ENCODE measurements around the gene PRKCD.

Gene PRKCD

DNA sequence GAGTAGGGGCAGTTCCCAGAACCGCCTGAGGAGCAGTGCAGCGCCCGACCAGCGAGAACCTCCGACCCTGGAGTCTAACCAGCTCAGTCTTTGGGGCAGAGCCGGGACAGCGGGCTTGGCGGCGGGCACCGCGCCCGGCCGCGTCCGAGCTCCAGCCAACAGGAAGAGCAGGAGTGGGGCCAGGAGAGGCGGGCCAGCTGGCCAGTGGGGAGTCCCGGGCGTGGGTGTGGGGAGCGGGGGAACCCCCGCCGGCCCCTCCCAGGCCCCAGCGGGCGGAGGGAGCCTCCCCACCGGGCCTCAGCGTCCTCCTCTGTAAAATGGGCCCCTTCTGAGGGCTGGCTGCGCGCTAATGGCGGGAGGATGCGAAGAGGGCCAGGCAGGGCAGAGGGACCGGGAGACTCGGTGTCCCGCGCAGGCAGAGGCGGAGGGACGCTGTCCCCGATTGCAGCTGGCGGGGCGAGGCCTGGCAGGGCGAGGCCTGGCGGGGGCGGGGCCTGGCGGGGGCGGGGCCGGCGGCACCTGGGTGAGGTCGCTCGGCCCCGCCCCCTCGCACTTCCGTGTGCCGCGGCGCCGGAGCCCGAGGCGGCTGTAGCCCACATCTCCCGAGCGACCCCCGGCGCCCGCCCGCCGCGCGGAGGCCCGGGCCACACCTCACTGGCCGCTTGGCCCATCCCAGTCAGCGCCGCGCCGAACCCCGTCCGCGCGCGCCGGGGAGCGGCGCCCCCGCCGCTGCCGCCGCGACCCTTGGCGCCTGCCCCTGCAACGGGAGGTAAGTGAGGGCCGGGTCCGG, at the start of gene PRKCD:
PRKCD (plus strand) TSS at position 550 of the 790 bp plus-strand sequence. CDS start 17,214 bp downstream, outside the sequence.
- peak; percentile 45 to 69 for DNase-seq (ENCODE audit: low read depth in 2 of 2, low spot score in 1 of 2)

DNA sequence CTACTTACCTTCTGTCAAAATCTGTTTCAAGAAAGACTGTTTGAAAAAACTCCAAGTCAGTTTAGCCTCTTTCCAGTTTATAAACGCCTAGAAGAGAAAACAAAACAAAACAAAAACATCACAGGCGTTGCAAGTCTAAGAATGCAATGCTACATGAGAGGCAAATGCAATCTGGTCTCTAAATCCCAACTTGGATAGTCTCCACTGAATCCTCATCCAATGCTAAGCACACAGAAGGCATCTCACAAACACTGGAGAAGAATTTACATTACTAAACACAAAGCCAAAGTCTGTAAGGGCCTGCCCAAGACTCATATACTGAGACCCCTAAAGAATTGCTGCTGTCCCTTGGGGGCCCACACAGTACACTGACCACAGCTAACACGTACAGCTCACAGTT, 49.2 kb upstream of the PRKCD start:
- DNase-seq (ENCODE audit: low read depth in 2 of 2, low spot score in 1 of 2): no peak

DNA sequence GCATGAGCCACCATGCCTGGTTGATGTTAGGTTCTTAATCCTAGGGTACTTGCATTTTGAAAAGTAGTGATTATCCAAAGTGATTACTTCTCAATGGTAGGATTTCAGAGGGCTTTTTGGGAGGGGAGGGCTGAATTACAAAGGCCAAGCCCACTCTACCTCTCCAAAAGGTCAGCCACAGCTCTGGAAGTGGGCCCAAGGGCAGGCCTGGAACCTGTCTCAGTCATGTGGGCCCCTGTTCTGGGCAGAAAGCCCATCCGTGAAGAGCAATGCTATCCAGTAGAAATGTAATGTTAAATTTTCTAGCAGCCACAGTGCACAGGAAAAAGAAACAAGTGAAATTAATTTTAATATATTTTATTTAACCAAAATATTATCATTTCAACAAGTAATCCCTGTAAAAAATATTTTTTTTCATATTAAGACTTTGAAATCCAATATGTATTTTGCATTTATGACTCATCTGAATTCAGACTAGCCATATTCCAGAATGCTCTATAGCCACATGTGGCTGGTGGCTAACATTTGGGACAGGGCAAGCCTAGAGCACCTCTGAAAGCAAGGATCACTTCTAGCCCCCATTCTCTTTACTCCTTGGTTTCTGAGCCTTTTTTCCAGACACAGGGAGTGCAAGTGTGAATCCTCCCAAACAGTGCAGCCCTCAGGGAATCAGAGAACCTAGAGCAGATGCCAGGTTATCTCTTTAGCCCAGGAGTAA, 47.6 kb upstream of the PRKCD start:
- DNase-seq (ENCODE audit: low read depth in 2 of 2, low spot score in 1 of 2): no peak

DNA sequence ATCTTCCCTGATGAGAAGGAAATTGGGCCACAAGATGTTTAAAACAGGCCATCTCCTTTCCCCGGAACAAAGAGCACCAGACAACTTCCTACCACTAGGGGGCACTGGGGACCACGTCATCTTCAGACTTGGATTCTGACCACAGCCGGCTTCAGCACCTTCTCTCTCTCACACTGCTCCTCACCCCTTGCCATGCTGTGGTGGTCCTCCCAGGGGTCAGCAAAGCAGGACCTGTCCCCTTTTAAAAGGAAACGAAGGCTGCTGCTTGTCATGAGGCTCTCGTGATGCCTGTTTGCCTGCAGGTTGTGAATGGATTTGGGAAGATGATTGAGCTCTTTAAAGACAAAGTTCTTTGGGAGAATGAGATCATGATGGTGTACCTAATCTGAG, 47.0 kb upstream of the PRKCD start:
- DNase-seq (ENCODE audit: low read depth in 2 of 2, low spot score in 1 of 2): peak; percentile 62 to 68

DNA sequence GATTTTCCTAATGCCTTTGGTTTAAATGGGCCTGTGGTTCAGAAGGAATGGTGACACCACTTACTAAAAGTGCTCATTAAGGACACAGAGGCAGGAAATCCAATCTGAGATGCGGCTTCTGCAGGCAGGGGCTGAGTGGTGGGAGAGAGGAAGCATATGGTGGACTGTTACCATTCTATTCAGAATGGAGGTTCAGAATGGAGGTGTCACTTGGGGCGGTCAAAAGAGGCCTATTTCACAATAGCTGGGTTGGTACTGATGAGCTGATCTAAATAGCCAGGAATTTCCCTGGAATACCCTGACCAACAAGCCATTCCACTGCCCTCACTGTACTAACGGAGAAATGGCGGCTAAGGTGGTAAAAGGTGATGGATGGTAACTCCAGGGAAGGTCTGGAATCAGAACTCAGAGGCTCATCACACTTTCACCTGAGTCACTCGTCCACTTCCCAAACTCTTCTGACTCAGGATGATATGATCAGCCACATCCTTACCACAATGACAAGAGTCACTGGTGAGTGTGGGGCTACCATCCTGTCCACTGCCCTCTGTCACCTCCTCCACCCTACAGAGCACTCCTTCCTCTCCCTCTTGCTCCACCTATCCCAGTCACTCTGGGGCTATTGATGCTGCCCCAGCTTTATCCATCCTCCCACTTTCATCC, 46.5 kb upstream of the PRKCD start:
- no peak for DNase-seq (ENCODE audit: low read depth in 2 of 2, low spot score in 1 of 2)

DNA sequence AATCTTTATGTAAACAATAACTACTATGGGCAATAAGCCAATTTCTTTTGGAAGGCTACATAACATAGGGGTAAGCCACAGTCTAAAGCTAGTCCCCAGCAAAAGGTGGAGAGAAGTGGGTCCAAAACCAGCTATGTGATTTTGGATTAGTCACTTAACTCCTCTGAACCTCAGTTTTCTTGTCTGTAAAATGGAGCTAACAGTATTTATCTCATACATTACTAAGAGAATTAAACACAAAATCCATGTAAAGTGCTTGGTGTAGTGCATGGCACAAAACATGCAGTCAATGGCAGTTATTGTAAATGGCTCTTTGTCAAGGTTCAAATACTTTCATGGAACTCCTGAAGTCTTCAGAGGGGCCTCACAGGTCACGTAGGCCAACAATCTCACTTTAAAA, 44.1 kb upstream of the PRKCD start:
- no peak for DNase-seq (ENCODE audit: low read depth in 2 of 2, low spot score in 1 of 2)

DNA sequence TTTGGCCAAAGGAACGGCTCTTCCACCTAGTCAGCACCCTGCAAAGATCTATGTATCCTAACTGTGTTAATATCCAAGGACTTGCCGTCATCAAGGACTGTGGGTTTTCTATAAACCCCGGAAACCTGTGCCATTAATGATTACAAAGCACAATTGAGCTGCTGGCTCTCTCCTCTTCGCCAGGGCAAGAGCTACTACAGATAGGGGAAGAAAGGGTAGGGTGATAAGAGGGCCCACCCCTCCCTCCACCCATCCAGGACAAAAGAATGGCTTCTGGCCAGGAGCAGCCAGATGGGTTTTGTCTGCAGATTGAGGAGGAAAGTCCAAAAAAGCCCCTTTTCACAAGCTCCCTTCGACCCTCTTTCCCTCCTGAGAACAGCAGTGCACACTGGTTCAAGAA, 40.7 kb upstream of the PRKCD start:
- DNase-seq (ENCODE audit: low read depth in 2 of 2, low spot score in 1 of 2): no peak

DNA sequence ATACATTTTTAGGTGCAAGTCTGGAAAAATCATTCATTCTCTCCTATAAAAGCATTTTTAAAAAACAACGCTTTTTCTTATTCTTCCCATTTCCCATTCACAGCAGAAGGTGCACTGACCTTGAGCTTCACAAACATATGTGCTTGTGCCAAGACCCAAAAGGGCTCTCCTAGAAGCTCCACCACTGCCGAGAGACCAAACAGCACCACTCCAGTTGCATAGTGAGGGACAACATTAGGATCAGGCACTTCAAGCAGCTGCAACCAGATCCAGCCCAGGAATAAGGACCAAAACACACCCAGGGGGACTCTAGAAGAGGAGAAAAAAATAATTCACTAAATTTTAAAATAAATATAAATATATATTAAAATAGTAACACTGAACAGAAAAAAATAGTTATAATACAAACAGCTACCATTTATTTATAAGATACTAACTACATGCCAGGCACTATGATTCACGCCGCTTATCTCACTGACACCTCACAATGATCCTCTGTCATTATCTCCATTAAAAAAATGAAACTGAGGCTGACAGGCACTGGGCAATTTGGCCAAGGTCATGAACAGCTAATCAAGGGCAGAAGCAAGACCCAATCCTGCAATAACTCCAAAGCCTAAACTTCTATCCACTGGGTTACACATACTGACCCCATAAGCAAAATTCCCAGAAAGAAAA, 38.6 kb upstream of the PRKCD start:
- DNase-seq (ENCODE audit: low read depth in 2 of 2, low spot score in 1 of 2): no peak

DNA sequence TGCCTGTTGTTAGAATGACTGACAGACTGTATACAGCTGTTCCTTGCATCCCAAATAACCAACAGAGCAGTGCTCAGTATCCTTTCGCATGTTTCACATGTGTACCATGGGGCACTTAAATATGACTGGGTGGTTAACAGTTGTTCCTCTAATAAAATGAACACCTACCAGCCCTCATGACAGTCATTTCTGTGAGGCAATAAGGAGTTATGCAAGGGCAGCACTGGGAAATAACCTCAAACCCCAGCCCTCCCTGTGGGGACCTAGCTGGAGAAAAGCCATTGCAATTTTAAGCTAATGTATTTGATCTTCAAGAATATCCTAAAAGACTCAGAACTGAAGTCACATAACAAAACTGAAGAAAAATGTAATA, 38.1 kb upstream of the PRKCD start:
- DNase-seq (ENCODE audit: low read depth in 2 of 2, low spot score in 1 of 2): no peak

DNA sequence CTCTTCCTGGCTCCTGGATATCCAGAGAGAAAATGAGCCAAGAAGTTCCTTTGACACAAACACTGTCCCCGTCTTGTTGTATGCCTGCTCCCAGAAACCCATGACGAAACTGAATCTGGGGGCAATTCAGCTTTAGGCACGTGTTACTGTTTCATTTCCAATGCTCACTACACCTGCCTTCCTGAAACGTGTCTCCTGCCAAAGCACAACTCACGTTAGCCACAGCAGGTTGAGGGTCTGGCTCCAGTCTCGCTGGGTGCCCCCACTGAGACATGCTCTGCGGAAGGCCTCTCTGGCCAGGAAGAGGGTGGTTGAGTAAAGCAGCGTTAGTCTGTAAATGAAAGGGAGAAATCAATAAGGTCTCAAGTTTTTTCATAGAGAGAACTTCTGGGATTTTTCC, 37.5 kb upstream of the PRKCD start:
- no peak for DNase-seq (ENCODE audit: low read depth in 2 of 2, low spot score in 1 of 2)

DNA sequence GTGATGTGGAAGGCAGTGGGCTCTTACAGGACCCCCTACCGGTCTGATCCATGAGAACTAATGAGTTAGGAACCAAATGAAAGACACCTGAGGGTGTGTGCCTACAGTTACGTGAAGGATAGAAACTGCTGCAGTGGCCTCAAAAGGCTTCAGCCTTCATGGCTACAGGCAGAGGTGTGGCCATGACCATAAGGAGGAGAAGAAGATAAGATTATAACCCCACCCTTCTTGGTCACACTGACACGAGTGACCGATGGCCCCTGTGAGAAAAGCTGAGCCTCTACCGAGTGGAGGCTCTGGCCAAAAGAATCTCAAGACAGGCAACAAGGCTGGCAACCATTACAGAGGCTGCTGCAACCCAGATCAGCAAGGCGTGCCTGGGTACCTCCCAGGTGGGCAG, 37.1 kb upstream of the PRKCD start:
- no peak for DNase-seq (ENCODE audit: low read depth in 2 of 2, low spot score in 1 of 2)

DNA sequence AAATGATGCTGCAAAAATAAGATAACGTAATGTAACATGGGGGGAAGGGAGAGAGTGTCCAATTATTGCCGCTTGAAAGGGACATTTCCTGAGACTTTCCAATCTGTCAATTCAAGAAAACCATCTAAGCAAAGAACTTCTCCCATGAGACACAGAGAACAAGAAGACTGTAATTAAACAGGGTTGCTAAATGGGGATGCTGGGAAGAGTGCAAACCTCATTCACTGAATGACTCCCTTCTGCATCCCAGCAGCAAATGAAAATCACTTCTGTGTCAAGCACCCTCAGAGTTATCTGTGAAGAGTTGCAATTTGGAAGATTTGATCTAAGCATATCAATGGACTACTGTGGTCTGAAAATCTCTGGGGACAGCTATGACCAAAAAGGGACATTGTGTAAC, 34.4 kb upstream of the PRKCD start:
- no peak for DNase-seq (ENCODE audit: low read depth in 2 of 2, low spot score in 1 of 2)

DNA sequence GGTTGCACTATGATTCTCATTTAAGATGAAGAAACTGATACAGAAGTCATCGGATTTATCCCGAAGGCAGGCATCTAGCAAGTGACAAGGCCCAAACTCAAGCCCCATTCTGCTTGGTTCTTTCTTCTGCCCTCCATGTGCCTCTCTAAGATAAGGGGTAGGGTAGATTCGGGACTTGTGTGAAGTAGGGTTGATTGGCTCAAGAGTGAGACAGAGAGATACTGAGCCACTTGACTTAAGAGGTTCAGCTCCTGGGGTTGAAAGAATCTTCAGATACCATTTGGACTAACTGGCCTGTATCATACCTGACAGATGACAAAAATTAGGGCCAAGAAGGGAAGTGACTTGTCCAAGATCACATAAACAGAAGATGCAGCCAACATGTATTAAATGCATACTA, 31.7 kb upstream of the PRKCD start:
- DNase-seq (ENCODE audit: low read depth in 2 of 2, low spot score in 1 of 2): no peak

DNA sequence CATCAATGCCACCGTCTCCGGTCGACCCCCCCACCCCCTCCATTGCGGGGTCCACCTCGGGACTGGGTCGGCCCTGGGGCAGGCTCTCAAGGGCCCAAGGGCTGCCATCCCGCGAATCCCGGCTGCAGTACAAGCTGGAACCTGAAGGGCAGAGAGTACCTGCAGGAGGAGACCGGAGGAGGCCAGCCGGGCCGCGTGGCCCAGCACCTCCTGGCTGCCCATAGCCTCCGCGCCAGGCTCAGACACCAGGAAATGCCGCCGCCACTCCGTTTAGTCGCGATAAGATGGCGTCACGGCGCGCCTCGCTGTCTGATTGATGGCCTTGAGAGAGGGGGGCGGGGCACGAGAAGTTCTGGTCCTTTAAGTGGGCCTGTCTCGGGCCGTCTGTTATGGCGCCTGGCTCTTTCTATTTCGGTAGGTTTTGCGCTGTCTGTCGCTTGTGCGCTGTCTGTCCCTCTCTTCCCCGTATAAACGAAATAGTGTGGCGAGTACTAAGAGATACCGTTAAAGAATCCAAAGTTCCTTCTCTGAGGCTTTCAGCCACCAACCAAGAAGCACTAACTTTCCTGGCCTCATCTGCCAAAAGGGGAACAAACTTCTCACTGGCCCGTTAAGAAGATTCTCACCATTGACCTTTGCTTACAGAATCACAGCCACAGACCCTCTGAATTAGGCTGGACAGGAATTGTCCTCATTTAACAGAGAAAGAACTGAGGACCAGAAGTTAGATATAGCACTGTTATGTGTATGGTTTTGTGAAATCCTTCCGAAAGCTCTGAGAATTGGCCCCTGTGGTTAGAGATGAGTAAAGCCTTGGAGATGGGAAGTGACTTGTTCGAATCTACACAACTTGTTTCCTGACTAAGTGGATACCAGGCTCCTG, 30.6 kb upstream of the PRKCD start, which contains the start of gene RFT1:
RFT1 (minus strand) TSS at position 257 of the 883 bp plus-strand sequence; CDS start at position 222, 35 bp downstream.
- DNase-seq (ENCODE audit: low read depth in 2 of 2, low spot score in 1 of 2): peak; percentile 94 to 97

DNA sequence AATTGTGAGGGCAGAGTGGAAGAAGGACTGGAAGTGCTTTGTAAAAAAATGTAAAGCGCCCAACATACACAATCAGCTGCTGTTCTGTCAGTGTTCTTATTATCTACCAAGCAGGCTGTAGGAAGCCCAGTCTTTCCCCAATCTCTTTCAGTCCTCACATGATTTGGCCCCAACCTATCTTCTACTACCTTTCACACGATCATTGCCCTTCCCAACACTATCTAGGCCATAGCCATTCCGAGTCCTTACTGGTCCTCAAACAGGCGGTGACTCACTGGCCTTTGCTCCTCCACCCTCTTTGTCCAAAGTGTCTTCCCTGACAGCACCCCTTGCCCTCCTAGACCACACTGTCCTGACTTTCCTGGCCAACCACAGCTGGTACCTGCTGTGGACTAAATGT, 29.9 kb upstream of the PRKCD start:
- no peak for DNase-seq (ENCODE audit: low read depth in 2 of 2, low spot score in 1 of 2)

DNA sequence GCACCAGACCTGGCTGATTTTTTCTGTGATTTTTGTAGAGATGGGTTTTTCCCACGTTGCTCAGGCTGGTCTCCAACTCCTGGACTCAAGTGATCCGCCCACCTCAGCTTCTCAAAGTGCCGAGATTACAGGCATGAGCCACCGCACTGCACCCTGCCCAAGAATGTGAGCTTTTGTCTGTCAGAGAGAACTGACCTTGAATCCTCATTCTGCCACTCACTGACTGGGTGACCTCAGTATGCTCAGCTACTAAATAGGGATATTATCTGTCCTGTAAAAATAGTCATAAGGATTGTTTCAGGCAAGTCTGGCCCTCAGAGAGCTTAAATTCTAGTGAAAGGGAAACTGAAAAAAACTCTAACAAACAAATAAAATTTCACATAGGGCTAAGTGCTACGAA, 28.7 kb upstream of the PRKCD start:
- no peak for DNase-seq (ENCODE audit: low read depth in 2 of 2, low spot score in 1 of 2)

DNA sequence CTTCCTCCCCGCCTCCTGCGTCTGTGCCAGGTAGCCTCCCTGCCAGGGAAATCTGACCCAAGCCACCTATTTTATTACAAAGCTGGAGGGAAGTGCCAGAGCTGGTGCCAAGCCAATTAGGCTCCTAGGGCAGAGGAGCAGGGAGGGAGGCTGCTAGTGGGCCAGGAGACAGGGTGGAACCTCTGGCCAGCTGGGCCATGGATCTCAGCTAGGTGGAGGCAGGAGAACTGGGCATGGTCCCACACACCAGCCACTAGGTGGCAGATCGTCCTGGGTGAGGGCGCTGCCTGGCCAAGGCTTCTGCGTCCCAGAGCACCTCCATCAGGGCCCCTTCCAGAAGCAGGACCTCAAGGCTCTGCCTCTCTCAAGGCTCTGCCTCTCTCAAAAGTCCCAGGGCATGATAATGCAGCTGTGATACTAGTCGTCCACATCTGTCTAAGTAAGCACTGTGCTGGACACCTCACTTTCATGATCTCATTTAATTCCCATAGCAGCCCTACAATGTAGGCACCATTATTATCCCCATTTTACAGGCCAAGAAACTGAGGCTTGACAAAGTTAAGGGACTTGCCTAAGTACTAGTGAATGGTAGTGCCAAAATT, 26.3 kb upstream of the PRKCD start:
- DNase-seq (ENCODE audit: low read depth in 2 of 2, low spot score in 1 of 2): peak; percentile 13 to 34

DNA sequence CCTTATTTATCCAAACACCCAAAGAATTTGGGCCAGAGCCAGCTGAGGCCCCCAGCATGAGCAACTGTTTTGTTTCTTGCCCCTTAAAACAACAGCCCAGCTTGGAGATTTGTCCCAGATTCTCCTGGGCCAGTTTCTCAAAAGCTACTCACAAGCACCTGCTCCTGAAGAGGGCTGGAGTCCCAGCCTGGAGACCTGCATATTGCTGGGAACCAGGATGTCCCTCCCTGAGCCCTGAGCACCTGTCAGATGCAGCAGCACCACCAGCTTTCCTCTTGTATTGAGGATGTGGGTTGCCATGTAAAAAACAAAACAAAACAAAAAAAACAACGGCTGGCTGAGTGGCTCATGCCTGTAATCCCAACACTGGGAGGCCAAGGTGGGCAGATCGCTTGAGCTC, 23.8 kb upstream of the PRKCD start:
- DNase-seq (ENCODE audit: low read depth in 2 of 2, low spot score in 1 of 2): no peak

DNA sequence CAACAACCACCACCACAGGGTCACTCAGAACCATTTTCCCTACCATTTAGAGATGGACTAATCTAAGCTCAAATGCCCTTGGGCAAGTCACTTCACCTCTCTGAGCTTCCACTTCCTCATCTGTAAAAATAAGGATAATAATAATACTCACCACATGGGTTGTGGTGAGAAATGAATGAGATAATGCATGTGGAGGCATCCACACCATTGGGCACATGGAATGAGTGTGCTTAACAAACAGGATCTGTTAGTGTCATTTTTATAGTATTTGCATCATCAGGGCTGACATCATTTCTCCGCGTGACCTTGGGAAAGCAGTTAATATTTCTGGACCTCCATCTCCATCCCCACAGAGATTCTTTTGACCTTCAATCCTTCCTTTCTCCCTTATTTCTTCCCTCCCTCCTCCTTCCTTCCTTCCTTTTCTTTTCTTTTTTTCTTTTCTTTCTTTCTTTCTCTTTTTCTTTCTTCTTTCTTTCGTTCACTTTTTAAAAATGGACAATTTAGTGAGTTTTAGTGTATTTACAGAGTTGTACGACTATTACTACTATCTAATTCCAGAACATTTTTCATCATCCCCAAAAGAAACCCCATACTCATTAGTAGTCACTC, 23.1 kb upstream of the PRKCD start:
- no peak for DNase-seq (ENCODE audit: low read depth in 2 of 2, low spot score in 1 of 2)
